ENCODE results near the gene TBC1D9B. TPM values are rescaled to one million over a fixed set of nuclear protein-coding genes. Genes with fewer than 3 reads are reported as not detected.

Gene TBC1D9B
- total RNA-seq, 1 experiment from 2014 or later, result 70.9 TPM

DNA sequence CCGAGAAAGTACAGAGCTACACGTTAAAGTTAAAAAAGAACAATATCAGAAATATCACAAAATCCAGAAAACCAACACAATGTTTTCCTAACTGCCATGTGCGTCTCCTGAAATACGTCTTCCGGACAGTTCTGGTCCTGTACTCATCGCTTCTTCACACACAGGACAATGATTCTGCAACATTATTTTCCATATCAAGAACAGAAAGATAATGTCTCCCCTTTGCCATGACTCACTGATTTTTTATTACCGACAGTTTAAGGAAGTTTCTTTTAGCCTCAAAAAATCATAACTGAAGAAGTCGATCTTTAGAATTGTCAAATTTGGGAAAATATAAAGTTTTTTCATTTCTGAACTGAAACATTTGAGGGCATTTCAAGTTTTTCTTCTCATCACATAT, 2.5 kb downstream of the TBC1D9B start:
- H3K27me3 Mint-ChIP-seq (ENCODE audit: low read depth), result no peaks in the 10 kb centered on the region
- ATAC-seq (no peak), DNase-seq (ENCODE audit: low spot score) (no peak)
- no peak overlapping the region for H3K4me3 Mint-ChIP-seq
- ChIA-PET CTCF (no interaction called here), POLR2A (no interaction called here)
- H3K4me1 Mint-ChIP-seq, result peaks cover 3% of the 10 kb centered on the region; the same call in 1 of the 2 replicates
- no peaks in the 10 kb centered on the region for H3K9me3 Mint-ChIP-seq
- TF ChIP-seq KAT7 (CRISPR knock-in tag; IDR thresholded peaks at IDR 0.05; ENCODE audit: borderline replicate concordance), result no peak
- TF ChIP-seq, protein P1, sequence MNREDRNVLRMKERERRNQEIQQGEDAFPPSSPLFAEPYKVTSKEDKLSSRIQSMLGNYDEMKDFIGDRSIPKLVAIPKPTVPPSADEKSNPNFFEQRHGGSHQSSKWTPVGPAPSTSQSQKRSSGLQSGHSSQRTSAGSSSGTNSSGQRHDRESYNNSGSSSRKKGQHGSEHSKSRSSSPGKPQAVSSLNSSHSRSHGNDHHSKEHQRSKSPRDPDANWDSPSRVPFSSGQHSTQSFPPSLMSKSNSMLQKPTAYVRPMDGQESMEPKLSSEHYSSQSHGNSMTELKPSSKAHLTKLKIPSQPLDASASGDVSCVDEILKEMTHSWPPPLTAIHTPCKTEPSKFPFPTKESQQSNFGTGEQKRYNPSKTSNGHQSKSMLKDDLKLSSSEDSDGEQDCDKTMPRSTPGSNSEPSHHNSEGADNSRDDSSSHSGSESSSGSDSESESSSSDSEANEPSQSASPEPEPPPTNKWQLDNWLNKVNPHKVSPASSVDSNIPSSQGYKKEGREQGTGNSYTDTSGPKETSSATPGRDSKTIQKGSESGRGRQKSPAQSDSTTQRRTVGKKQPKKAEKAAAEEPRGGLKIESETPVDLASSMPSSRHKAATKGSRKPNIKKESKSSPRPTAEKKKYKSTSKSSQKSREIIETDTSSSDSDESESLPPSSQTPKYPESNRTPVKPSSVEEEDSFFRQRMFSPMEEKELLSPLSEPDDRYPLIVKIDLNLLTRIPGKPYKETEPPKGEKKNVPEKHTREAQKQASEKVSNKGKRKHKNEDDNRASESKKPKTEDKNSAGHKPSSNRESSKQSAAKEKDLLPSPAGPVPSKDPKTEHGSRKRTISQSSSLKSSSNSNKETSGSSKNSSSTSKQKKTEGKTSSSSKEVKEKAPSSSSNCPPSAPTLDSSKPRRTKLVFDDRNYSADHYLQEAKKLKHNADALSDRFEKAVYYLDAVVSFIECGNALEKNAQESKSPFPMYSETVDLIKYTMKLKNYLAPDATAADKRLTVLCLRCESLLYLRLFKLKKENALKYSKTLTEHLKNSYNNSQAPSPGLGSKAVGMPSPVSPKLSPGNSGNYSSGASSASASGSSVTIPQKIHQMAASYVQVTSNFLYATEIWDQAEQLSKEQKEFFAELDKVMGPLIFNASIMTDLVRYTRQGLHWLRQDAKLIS (CRISPR knock-in tag; IDR thresholded peaks at IDR 0.05; ENCODE audit: borderline replicate concordance), result no peak
- TF ChIP-seq, protein P2, sequence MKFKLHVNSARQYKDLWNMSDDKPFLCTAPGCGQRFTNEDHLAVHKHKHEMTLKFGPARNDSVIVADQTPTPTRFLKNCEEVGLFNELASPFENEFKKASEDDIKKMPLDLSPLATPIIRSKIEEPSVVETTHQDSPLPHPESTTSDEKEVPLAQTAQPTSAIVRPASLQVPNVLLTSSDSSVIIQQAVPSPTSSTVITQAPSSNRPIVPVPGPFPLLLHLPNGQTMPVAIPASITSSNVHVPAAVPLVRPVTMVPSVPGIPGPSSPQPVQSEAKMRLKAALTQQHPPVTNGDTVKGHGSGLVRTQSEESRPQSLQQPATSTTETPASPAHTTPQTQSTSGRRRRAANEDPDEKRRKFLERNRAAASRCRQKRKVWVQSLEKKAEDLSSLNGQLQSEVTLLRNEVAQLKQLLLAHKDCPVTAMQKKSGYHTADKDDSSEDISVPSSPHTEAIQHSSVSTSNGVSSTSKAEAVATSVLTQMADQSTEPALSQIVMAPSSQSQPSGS (CRISPR knock-in tag; IDR thresholded peaks at IDR 0.05; ENCODE audit: borderline replicate concordance, low read depth), result no peak
- no peak for TF ChIP-seq MXD4 (CRISPR knock-in tag; IDR thresholded peaks at IDR 0.05; ENCODE audit: borderline replicate concordance)
- TF ChIP-seq ESRRA (CRISPR knock-in tag; IDR thresholded peaks at IDR 0.05; ENCODE audit: borderline replicate concordance), result no peak
- TF ChIP-seq NR2C2 (CRISPR knock-in tag; IDR thresholded peaks at IDR 0.05), result no peak
- no peak for TF ChIP-seq HMGA2 (CRISPR knock-in tag; IDR thresholded peaks at IDR 0.05)
- no peak overlapping the region for H3K27ac Mint-ChIP-seq
- H3K36me3 Mint-ChIP-seq, result peaks cover 18% of the 10 kb centered on the region

DNA sequence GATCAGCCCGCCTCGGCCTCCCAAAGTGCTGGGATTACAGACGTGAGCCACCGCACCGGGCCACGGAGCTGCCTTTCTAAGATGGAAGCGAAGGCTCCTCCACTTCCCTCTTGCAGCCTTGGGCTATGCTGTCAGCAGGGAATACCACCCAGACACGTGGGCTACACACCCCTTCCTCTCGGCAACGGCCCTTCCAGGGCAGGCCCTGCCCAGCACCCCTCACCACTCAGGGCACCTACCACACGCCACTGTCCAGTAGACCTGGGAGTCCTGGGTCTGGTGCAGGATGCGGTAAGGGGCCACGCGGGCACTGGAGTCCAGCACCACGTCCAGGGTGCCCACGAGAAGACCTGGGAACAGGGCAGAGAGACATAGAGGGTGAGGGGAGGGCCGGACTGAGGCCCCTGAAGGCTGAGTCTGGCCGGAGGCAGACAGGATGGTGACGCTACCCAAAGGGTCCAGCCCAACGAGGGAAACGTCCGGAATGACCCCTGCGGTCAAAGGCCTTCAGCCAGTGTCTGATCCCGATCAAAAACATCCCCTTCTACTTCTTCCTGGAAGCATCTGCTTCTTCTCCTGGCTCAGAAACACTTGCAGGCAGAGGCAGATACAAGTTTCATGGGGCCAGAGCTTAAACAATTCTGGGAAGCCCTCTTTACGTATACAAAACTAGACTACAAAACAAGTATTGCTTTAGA, 3.1 kb downstream of the TBC1D9B start:
- POLR2A ChIA-PET, result interaction anchor here (0.6 kb wide), 1 partner anchor 1698 kb away, joined by 3 read pairs; no protein-coding TSS in a partner anchor
- H3K9me3 Mint-ChIP-seq, result no peaks in the 10 kb centered on the region
- H3K27ac Mint-ChIP-seq, result no peak overlapping the region
- no peak for ATAC-seq
- H3K36me3 Mint-ChIP-seq, result peaks cover 19% of the 10 kb centered on the region
- H3K4me3 Mint-ChIP-seq, result no peak overlapping the region
- no peaks in the 10 kb centered on the region for H3K27me3 Mint-ChIP-seq (ENCODE audit: low read depth)
- CTCF ChIA-PET, result interaction anchor here (0.6 kb wide), 1 partner anchor 1177 kb away, joined by 3 read pairs; no protein-coding TSS in a partner anchor
- peaks cover 3% of the 10 kb centered on the region; the same call in 1 of the 2 replicates for H3K4me1 Mint-ChIP-seq
- DNase-seq (ENCODE audit: low spot score), result no peak
- TF ChIP-seq JAZF1 (CRISPR knock-in tag; IDR thresholded peaks at IDR 0.05) (no peak), TEAD1 (CRISPR knock-in tag; IDR thresholded peaks at IDR 0.05) (no peak), TP53 (CRISPR knock-in tag; IDR thresholded peaks at IDR 0.05) (no peak), NFATC4 (CRISPR knock-in tag; IDR thresholded peaks at IDR 0.05) (no peak), RORB (CRISPR knock-in tag; IDR thresholded peaks at IDR 0.05) (no peak), ZNF317 (CRISPR knock-in tag; IDR thresholded peaks at IDR 0.05; ENCODE audit: borderline replicate concordance, low read depth) (no peak), HMGA2 (CRISPR knock-in tag; IDR thresholded peaks at IDR 0.05) (no peak), GTF2I (CRISPR knock-in tag; conservative IDR thresholded peaks at IDR 0.05) (no peak), NFE2L1 (CRISPR knock-in tag; IDR thresholded peaks at IDR 0.05) (no peak), MYBL2 (CRISPR knock-in tag; IDR thresholded peaks at IDR 0.05) (no peak), CREB1 (CRISPR knock-in tag; IDR thresholded peaks at IDR 0.05) (no peak)
- TF ChIP-seq, protein P3, sequence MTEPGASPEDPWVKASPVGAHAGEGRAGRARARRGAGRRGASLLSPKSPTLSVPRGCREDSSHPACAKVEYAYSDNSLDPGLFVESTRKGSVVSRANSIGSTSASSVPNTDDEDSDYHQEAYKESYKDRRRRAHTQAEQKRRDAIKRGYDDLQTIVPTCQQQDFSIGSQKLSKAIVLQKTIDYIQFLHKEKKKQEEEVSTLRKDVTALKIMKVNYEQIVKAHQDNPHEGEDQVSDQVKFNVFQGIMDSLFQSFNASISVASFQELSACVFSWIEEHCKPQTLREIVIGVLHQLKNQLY (CRISPR knock-in tag; IDR thresholded peaks at IDR 0.05), result no peak
- TF ChIP-seq, protein P4, sequence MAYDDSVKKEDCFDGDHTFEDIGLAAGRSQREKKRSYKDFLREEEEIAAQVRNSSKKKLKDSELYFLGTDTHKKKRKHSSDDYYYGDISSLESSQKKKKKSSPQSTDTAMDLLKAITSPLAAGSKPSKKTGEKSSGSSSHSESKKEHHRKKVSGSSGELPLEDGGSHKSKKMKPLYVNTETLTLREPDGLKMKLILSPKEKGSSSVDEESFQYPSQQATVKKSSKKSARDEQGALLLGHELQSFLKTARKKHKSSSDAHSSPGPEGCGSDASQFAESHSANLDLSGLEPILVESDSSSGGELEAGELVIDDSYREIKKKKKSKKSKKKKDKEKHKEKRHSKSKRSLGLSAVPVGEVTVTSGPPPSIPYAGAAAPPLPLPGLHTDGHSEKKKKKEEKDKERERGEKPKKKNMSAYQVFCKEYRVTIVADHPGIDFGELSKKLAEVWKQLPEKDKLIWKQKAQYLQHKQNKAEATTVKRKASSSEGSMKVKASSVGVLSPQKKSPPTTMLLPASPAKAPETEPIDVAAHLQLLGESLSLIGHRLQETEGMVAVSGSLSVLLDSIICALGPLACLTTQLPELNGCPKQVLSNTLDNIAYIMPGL (CRISPR knock-in tag; IDR thresholded peaks at IDR 0.05), result no peak
- TF ChIP-seq, protein P5, sequence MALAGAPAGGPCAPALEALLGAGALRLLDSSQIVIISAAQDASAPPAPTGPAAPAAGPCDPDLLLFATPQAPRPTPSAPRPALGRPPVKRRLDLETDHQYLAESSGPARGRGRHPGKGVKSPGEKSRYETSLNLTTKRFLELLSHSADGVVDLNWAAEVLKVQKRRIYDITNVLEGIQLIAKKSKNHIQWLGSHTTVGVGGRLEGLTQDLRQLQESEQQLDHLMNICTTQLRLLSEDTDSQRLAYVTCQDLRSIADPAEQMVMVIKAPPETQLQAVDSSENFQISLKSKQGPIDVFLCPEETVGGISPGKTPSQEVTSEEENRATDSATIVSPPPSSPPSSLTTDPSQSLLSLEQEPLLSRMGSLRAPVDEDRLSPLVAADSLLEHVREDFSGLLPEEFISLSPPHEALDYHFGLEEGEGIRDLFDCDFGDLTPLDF (CRISPR knock-in tag; IDR thresholded peaks at IDR 0.05), result no peak
- TF ChIP-seq, protein P6, sequence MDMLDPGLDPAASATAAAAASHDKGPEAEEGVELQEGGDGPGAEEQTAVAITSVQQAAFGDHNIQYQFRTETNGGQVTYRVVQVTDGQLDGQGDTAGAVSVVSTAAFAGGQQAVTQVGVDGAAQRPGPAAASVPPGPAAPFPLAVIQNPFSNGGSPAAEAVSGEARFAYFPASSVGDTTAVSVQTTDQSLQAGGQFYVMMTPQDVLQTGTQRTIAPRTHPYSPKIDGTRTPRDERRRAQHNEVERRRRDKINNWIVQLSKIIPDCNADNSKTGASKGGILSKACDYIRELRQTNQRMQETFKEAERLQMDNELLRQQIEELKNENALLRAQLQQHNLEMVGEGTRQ (CRISPR knock-in tag; IDR thresholded peaks at IDR 0.05), result no peak
- TF ChIP-seq, protein P7, sequence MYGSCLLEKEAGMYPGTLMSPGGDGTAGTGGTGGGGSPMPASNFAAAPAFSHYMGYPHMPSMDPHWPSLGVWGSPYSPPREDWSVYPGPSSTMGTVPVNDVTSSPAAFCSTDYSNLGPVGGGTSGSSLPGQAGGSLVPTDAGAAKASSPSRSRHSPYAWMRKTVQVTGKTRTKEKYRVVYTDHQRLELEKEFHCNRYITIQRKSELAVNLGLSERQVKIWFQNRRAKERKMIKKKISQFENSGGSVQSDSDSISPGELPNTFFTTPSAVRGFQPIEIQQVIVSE (CRISPR knock-in tag; IDR thresholded peaks at IDR 0.05; ENCODE audit: borderline replicate concordance), result no peak
- TF ChIP-seq, protein P8, sequence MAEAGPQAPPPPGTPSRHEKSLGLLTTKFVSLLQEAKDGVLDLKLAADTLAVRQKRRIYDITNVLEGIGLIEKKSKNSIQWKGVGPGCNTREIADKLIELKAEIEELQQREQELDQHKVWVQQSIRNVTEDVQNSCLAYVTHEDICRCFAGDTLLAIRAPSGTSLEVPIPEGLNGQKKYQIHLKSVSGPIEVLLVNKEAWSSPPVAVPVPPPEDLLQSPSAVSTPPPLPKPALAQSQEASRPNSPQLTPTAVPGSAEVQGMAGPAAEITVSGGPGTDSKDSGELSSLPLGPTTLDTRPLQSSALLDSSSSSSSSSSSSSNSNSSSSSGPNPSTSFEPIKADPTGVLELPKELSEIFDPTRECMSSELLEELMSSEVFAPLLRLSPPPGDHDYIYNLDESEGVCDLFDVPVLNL (CRISPR knock-in tag; IDR thresholded peaks at IDR 0.05; ENCODE audit: borderline replicate concordance, low read depth), result no peak
